Small intestine (tissue), 7 donors: ENCODE results near the gene CCR5. TPM values are rescaled to one million over a fixed set of nuclear protein-coding genes. Genes with fewer than 3 reads are reported as not detected.

Experiments
- DNase-seq, 2 donors: peaks; one replicate each; pipeline versions ENCODE4 v3.0.0 to v3.0.0-alpha.2; 2013
- FAIRE-seq: peaks from 2 replicates; lab custom pipeline; 2012; peaks lifted over from hg19 to GRCh38; lab: Jason Lieb, UNC
- H3K27ac ChIP-seq, 3 donors: one replicate each; pipeline ENCODE4 v1.5.1; 2013; ENCODE audit warnings: low read length in 2 of 3, mild to moderate bottlenecking in 2 of 3, control low read depth in 1 of 3, inconsistent platforms in 1 of 3, low read depth in 1 of 3, moderate library complexity in 1 of 3
- H3K27me3 ChIP-seq, 3 donors: one replicate each; pipeline ENCODE4 v1.6.1; 2013; ENCODE audit warnings: low read length in 3 of 3, inconsistent platforms in 1 of 3; ENCODE audit not compliant: control insufficient read depth in 3 of 3, insufficient read depth in 3 of 3
- H3K36me3 ChIP-seq, 3 donors: one replicate each; pipeline ENCODE4 v1.6.1; 2013; ENCODE audit warnings: low read length in 3 of 3, inconsistent platforms in 1 of 3, low read depth in 1 of 3, mild to moderate bottlenecking in 1 of 3, moderate library complexity in 1 of 3; ENCODE audit not compliant: control insufficient read depth in 3 of 3, insufficient read depth in 2 of 3
- H3K4me1 ChIP-seq, 3 donors: one replicate each; pipeline ENCODE4 v1.6.1; 2013; ENCODE audit warnings: low read length in 2 of 3, inconsistent platforms in 1 of 3, low read depth in 1 of 3, mild to moderate bottlenecking in 1 of 3, moderate library complexity in 1 of 3; ENCODE audit not compliant: control insufficient read depth in 3 of 3, insufficient read depth in 2 of 3
- H3K4me3 ChIP-seq, 3 donors: one replicate each; pipeline ENCODE4 v1.5.1; 2013; ENCODE audit warnings: low read length in 3 of 3, control low read depth in 1 of 3, inconsistent platforms in 1 of 3, low read depth in 1 of 3, mild to moderate bottlenecking in 1 of 3, moderate library complexity in 1 of 3
- H3K9me3 ChIP-seq, 2 donors: one replicate each; pipeline ENCODE4 v1.6.1; 2013; ENCODE audit warnings: low read depth in 1 of 2, low read length in 1 of 2; ENCODE audit not compliant: control insufficient read depth in 2 of 2, insufficient read depth in 1 of 2
- WGBS, 3 donors: extraction: QIAGEN DNeasy Blood & Tissue Kit; methylation state at CpG; one replicate each; pipeline ENCODE4 v1.1.7; 2013; 5-methylcytosine and 5-hydroxymethylcytosine counted together
- polyA plus RNA-seq, 4 donors: library from polyadenylated mRNA; stranded (reverse) in 3 of 4; unstranded in 1 of 4; fragments of 200-250 nt in 3 of 4; fragments of 120-200 nt in 1 of 4; gene quantifications; one replicate each; pipeline versions ENCODE4 v1.2.1 to v1.2.3, GENCODE V29; 2013
- donor health status: healthy with polysubstance abuse.
- donor health status: control.
- donor health status: control.
- donor health status: Bipolar disorder and iron deficiency.
- donor health status: healthy.

Gene CCR5
- polyA plus RNA-seq, 4 donors, result 0.81 to 1.5 (median 0.92) TPM

- FAIRE-seq (no peak), DNase-seq (no peak)
- Histone ChIP-seq H3K4me3 (no peak within 1 kb of the TSS), H3K27me3 (peaks cover 0 to 16% (median 3%) of the 10 kb centered on the region in 3 donors), H3K27ac (peak within 1 kb of the TSS in 1 of 3 donors; percentile 72), H3K4me1 (no peaks in the 10 kb centered on the region), H3K9me3 (no peaks in the 10 kb centered on the region), H3K36me3 (no peaks in the 10 kb centered on the region)
- WGBS, 3 donors, result 56 to 65% (median 63%) methylated on average over 7 of the region's 7 CpGs
These were observed 16.9 kb upstream of the CCR5 start, which contains the start of gene CCR2 for GRCh38 chr3:46353647-46354410. CCR2 (plus strand) TSS chr3:46354111; CDS start chr3:46357528, 3,417 bp downstream.

GRCh38 chr3:46354478-46354877 is 16.3 kb upstream of the CCR5 start:
- DNase-seq, result no peak
- no peaks in the 10 kb centered on the region for H3K36me3 ChIP-seq
- peak overlapping the region in 1 of 3 donors; percentile 72 for H3K27ac ChIP-seq
- no peaks in the 10 kb centered on the region for H3K4me1 ChIP-seq
- WGBS, 3 donors, result 38 to 50% (median 40%) methylated on average over 1 of the region's 1 CpG
- H3K9me3 ChIP-seq, result no peaks in the 10 kb centered on the region
- no peak overlapping the region for H3K4me3 ChIP-seq
- peaks cover 0 to 15% (median 3%) of the 10 kb centered on the region in 3 donors for H3K27me3 ChIP-seq
- FAIRE-seq, result no peak

GRCh38 chr3:46354984-46355383 is 15.8 kb upstream of the CCR5 start:
- H3K27ac ChIP-seq, result peak overlapping the region in 1 of 3 donors; percentile 25
- no peak overlapping the region for H3K4me3 ChIP-seq
- FAIRE-seq (no peak), DNase-seq (no peak)
- H3K4me1 ChIP-seq, result no peaks in the 10 kb centered on the region
- no peaks in the 10 kb centered on the region for H3K9me3 ChIP-seq
- H3K27me3 ChIP-seq, result peaks cover 0 to 15% (median 3%) of the 10 kb centered on the region in 3 donors
- H3K36me3 ChIP-seq, result no peaks in the 10 kb centered on the region

- no peaks in the 10 kb centered on the region for H3K9me3 ChIP-seq
- H3K4me3 ChIP-seq, result no peak overlapping the region
- DNase-seq, result no peak
- FAIRE-seq, result no peak
- H3K27me3 ChIP-seq, result peaks cover 0 to 15% (median 3%) of the 10 kb centered on the region in 3 donors
- no peak overlapping the region for H3K27ac ChIP-seq
- WGBS, 3 donors, result 50 to 54% (median 52%) methylated on average over 3 of the region's 3 CpGs
- H3K36me3 ChIP-seq, result no peaks in the 10 kb centered on the region
- H3K4me1 ChIP-seq, result no peaks in the 10 kb centered on the region
These were observed 14.5 kb upstream of the CCR5 start for GRCh38 chr3:46356276-46356675.

- WGBS, 3 donors, result 33 to 65% (median 52%) methylated on average over 4 of the region's 4 CpGs
- Histone ChIP-seq H3K27me3 (peaks cover 0 to 12% (median 3%) of the 10 kb centered on the region in 3 donors), H3K9me3 (no peaks in the 10 kb centered on the region), H3K27ac (no peak overlapping the region), H3K4me3 (no peak overlapping the region), H3K4me1 (no peaks in the 10 kb centered on the region), H3K36me3 (no peaks in the 10 kb centered on the region)
- DNase-seq, result no peak
- FAIRE-seq, result no peak
These were observed 13.8 kb upstream of the CCR5 start for GRCh38 chr3:46356909-46357308.

- Histone ChIP-seq H3K36me3 (no peaks in the 10 kb centered on the region), H3K27me3 (peaks cover 0 to 10% (median 3%) of the 10 kb centered on the region in 3 donors), H3K4me3 (no peak overlapping the region), H3K4me1 (no peaks in the 10 kb centered on the region), H3K27ac (no peak overlapping the region), H3K9me3 (no peaks in the 10 kb centered on the region)
- FAIRE-seq (no peak), DNase-seq (no peak)
- WGBS, 3 donors, result 70 to 79% (median 75%) methylated on average over 6 of the region's 6 CpGs
These were observed 12.3 kb upstream of the CCR5 start for GRCh38 chr3:46358466-46358865.

GRCh38 chr3:46359733-46360493 is 10.8 kb upstream of the CCR5 start:
- H3K4me1 ChIP-seq, result no peaks in the 10 kb centered on the region
- H3K36me3 ChIP-seq, result no peaks in the 10 kb centered on the region
- WGBS, 3 donors, result 45 to 67% (median 55%) methylated on average over 11 of the region's 11 CpGs
- H3K27ac ChIP-seq, result peak overlapping the region in 1 of 3 donors; percentile 3
- no peaks in the 10 kb centered on the region for H3K9me3 ChIP-seq
- peaks cover 0 to 10% (median 0%) of the 10 kb centered on the region in 3 donors for H3K27me3 ChIP-seq
- DNase-seq, result no peak
- no peak overlapping the region for H3K4me3 ChIP-seq
- no peak for FAIRE-seq

GRCh38 chr3:46360907-46361306 is 9.8 kb upstream of the CCR5 start:
- Histone ChIP-seq H3K4me3 (no peak overlapping the region), H3K4me1 (no peaks in the 10 kb centered on the region), H3K27me3 (peaks cover 0 to 4% (median 0%) of the 10 kb centered on the region in 3 donors), H3K27ac (peak overlapping the region in 1 of 3 donors; percentile 7), H3K9me3 (no peaks in the 10 kb centered on the region), H3K36me3 (no peaks in the 10 kb centered on the region)
- DNase-seq, result no peak
- FAIRE-seq, result no peak
- WGBS, 3 donors, result 71 to 79% (median 78%) methylated on average over 6 of the region's 6 CpGs
